ENCODE data around the gene CNOT6.

DNA sequence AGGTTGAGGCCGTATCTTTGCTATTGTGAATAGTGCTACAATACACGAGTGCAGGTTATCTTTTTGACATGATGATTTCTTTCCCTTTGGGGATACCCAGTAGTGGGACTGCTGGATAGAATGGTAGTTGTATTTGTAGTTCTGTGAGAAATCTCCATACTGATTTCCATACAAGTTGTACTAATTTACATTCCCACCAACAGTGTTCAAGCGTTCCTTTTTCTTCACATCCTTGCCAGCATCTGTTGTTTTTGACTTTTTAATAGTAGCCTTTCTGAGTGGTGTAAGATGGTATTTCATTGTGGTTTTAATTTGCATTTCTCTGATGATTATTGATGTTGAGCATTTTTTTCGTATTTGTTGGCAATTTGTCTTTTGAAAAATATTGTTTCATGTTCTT lies 41.4 kb downstream of the CNOT6 start:
- no peak for TF ChIP-seq TAF1 (IDR thresholded peaks at IDR 0.05; ENCODE audit: borderline replicate concordance, insufficient read depth, low read length)
- no peak for TF ChIP-seq POLR2AphosphoS5 (IDR thresholded peaks at IDR 0.05; ENCODE audit: low read depth, low read length)
